IMR-90 (cell line): ENCODE results near the gene SCRG1. TPM values are rescaled to one million over a fixed set of nuclear protein-coding genes. Genes with fewer than 3 reads are reported as not detected.

Experiments used
- ATAC-seq: fragments of 200-7000 bp; cut with Tn5 transposase; 2 replicates; pipeline ENCODE4 v1.9.1; 2020; ENCODE audit warnings: low read depth, mild to moderate bottlenecking, moderate library complexity
- BruUV-seq: library from RNA; stranded (reverse); fragments of 400-500 nt; replicated peaks from 2 replicates; lab custom pipeline; 2021; lab: Mats Ljungman, UMichigan
- CTCF ChIA-PET: fragments of 300-600 bp; formaldehyde crosslinking; extraction: SDS; loops from one replicate; lab custom pipeline; 2021; ENCODE audit warnings: antibody characterized with exemption; lab: Yijun Ruan, JAX
- POLR2A ChIA-PET: fragments of 300-600 bp; sonication (Branson Sonifier 250); formaldehyde crosslinking; loops from one replicate; lab custom pipeline; 2022; ENCODE audit warnings: antibody characterized with exemption; ENCODE audit not compliant: unreplicated experiment; lab: Charles Lee
- DNase-seq: peaks from one replicate; pipeline ENCODE4 v3.0.0; 2013
- H2AFZ ChIP-seq: replicated peaks from 2 replicates; pipeline ENCODE3; 2013; ENCODE audit warnings: low read length, mild to moderate bottlenecking; ENCODE audit not compliant: poor library complexity
- H2AK5ac ChIP-seq: 2 replicates; pipeline ENCODE4 v1.6.1; 2013; ENCODE audit warnings: low read depth, low read length, inconsistent platforms
- H2AK9ac ChIP-seq: replicated peaks from 2 replicates; pipeline ENCODE3; 2013; ENCODE audit warnings: mild to moderate bottlenecking, low read depth, low read length, moderate library complexity; ENCODE audit not compliant: poor library complexity
- H2BK120ac ChIP-seq: 2 replicates; pipeline ENCODE4 v1.6.1; 2013; ENCODE audit warnings: low read depth, low read length, inconsistent platforms
- H2BK15ac ChIP-seq: 3 replicates; pipeline ENCODE4 v1.6.1; 2013; ENCODE audit warnings: low read depth, low read length, inconsistent platforms
- H2BK20ac ChIP-seq: 2 replicates; pipeline ENCODE4 v1.6.1; 2013; ENCODE audit warnings: low read depth, mild to moderate bottlenecking, inconsistent platforms, low read length, moderate library complexity
- H2BK5ac ChIP-seq: 2 replicates; pipeline ENCODE4 v1.6.1; 2013; ENCODE audit warnings: mild to moderate bottlenecking, low read depth, low read length, inconsistent platforms; ENCODE audit not compliant: poor library complexity, severe bottlenecking
- H3K14ac ChIP-seq: replicated peaks from 2 replicates; pipeline ENCODE4 v1.6.1; 2013; ENCODE audit warnings: low read depth, low read length, inconsistent platforms
- H3K18ac ChIP-seq: 2 replicates; pipeline ENCODE4 v1.6.1; 2013; ENCODE audit warnings: low read depth, low read length, control low read depth
- H3K23ac ChIP-seq: 2 replicates; pipeline ENCODE4 v1.6.1; 2013; ENCODE audit warnings: low read depth, low read length, inconsistent platforms
- H3K27ac ChIP-seq: 2 replicates; pipeline ENCODE4 v1.5.1; 2013; ENCODE audit warnings: mild to moderate bottlenecking, control low read depth, low read length; ENCODE audit not compliant: insufficient read depth
- H3K27me3 ChIP-seq: 2 replicates; pipeline ENCODE4 v1.6.1; 2013; ENCODE audit warnings: low read length; ENCODE audit not compliant: control insufficient read depth, insufficient read depth
- H3K36me3 ChIP-seq: 2 replicates; pipeline ENCODE4 v1.6.1; 2013; ENCODE audit warnings: low read length, mixed read lengths; ENCODE audit not compliant: control insufficient read depth, insufficient read depth
- H3K4ac ChIP-seq: 2 replicates; pipeline ENCODE4 v1.6.1; 2013; ENCODE audit warnings: low read depth, low read length, inconsistent platforms
- H3K4me1 ChIP-seq: 2 replicates; pipeline ENCODE4 v1.6.1; 2013; ENCODE audit warnings: low read length, mixed read lengths; ENCODE audit not compliant: control insufficient read depth, insufficient read depth
- H3K4me2 ChIP-seq: 2 replicates; pipeline ENCODE4 v1.6.1; 2013; ENCODE audit warnings: low read depth, mild to moderate bottlenecking, control low read depth, low read length, moderate library complexity
- H3K4me3 ChIP-seq: 2 replicates; pipeline ENCODE4 v1.5.1; 2013; ENCODE audit warnings: low read depth, mild to moderate bottlenecking, control low read depth, low read length, moderate library complexity; ENCODE audit not compliant: insufficient read depth
- H3K56ac ChIP-seq: 2 replicates; pipeline ENCODE4 v1.6.1; 2013; ENCODE audit warnings: low read length, inconsistent platforms; ENCODE audit not compliant: insufficient read depth; ENCODE audit errors: extremely low read depth
- H3K79me1 ChIP-seq, 2 experiments: 2 replicates each; pipeline ENCODE4 v1.6.1; 2013; ENCODE audit warnings: low read length in 2 of 2, inconsistent platforms in 1 of 2, low read depth in 1 of 2
- H3K9ac ChIP-seq: 2 replicates; pipeline ENCODE4 v1.6.1; 2013; ENCODE audit warnings: low read depth, low read length, control low read depth
- H3K9me1 ChIP-seq: 2 replicates; pipeline ENCODE4 v1.6.1; 2013; ENCODE audit warnings: low read length, inconsistent platforms; ENCODE audit not compliant: insufficient read depth
- H3K9me3 ChIP-seq: 2 replicates; pipeline ENCODE4 v1.6.1; 2013; ENCODE audit warnings: low read length; ENCODE audit not compliant: control insufficient read depth, insufficient read depth
- H4K20me1 ChIP-seq: 2 replicates; pipeline ENCODE4 v1.6.1; 2013; ENCODE audit warnings: low read length, inconsistent platforms; ENCODE audit not compliant: insufficient read depth
- H4K5ac ChIP-seq: 2 replicates; pipeline ENCODE4 v1.6.1; 2013; ENCODE audit warnings: mild to moderate bottlenecking, low read depth, low read length, control low read depth
- H4K8ac ChIP-seq, 2 experiments: 2 replicates each; pipeline ENCODE4 v1.6.1; 2013; ENCODE audit warnings: low read depth in 2 of 2, low read length in 2 of 2, control low read depth in 1 of 2, inconsistent platforms in 1 of 2
- H4K91ac ChIP-seq: 2 replicates; pipeline ENCODE4 v1.6.1; 2013; ENCODE audit warnings: low read depth, low read length, inconsistent platforms; ENCODE audit not compliant: insufficient read depth
- CTCF ChIP-seq: conservative IDR thresholded peaks from 2 replicates; pipeline ENCODE4 v1.5.1; 2012; ENCODE audit warnings: mild to moderate bottlenecking, low read depth, low read length, improper control_type of control experiment
- FOS ChIP-seq: fragments of 150-350 bp; IDR thresholded peaks from 2 replicates; pipeline ENCODE4 v1.6.1; 2016; ENCODE audit warnings: low read depth, low read length
- MXI1 ChIP-seq: IDR thresholded peaks from 2 replicates; pipeline ENCODE4 v1.6.1; 2012; ENCODE audit warnings: low read depth, mild to moderate bottlenecking, low read length, moderate library complexity, borderline replicate concordance
- SMC3 ChIP-seq: fragments of 150-350 bp; IDR thresholded peaks from 2 replicates; pipeline ENCODE4 v1.6.1; 2016; ENCODE audit warnings: low read depth, mild to moderate bottlenecking, antibody characterized with exemption, low read length, moderate library complexity
- WGBS, 2 experiments: methylation state at CpG; one replicate each; pipeline versions ENCODE4 v1.1.5 to v1.1.7; 2013; ENCODE audit warnings: missing lambda C conversion rate in 2 of 2; ENCODE audit not compliant: insufficient read length in 1 of 2; ENCODE audit errors: extremely low coverage in 2 of 2; 5-methylcytosine and 5-hydroxymethylcytosine counted together
- dilution Hi-C: fragments of 300-500 bp; cut with HindIII; formaldehyde crosslinking; loops from one replicate; pipeline ENCODE4 v1.14.3; 2018; ENCODE audit warnings: low sequenced_read_pairs; ENCODE audit not compliant: unreplicated experiment
- in situ Hi-C: fragments of 300-500 bp; cut with MboI; formaldehyde crosslinking; loops from 3 replicates; pipeline ENCODE4 v1.14.3; 2019; ENCODE audit warnings: low sequenced_read_pairs, inconsistent platforms, mixed read lengths
- intact Hi-C: fragments of 100-400 bp; cut with micrococcal nuclease; formaldehyde crosslinking; loops from 2 replicates; pipeline ENCODE4 v1.10.0; 2022
- polyA plus RNA-seq, 3 experiments: library from polyadenylated mRNA; depleted of rRNA; stranded (reverse); fragments of >200 nt; gene quantifications; 2 replicates each; pipeline ENCODE4 v1.2.3, GENCODE V29; 2012; ENCODE audit warnings: low replicate concordance in 1 of 3
- total RNA-seq: library from RNA; depleted of rRNA; stranded (reverse); fragments of >200 nt; gene quantifications from 2 replicates; pipeline ENCODE4 v1.2.3, GENCODE V29; 2012

The SCRG1 gene
- total and polyA plus RNA-seq, 2 of the 4 experiments (the other 2 are of a cell fraction): under 0.01 to 0.22 TPM

GRCh38 chr4:173365359-173365996 is 33.4 kb downstream of the SCRG1 start:
- ChIA-PET POLR2A (interaction anchor here (0.5 kb wide), 1 partner anchor 20 kb away, joined by 4 read pairs; no protein-coding TSS in a partner anchor), CTCF (no interaction called here)
- Histone ChIP-seq H3K4ac (no peak overlapping the region), H3K18ac (no peak overlapping the region), H3K9ac (no peak overlapping the region), H3K4me1 (no peaks in the 10 kb centered on the region; the same call in 1 of the 2 replicates), H2AFZ (no peak overlapping the region), H3K56ac (no peak overlapping the region), H4K5ac (no peak overlapping the region), H2AK9ac (no peak overlapping the region), H3K9me3 (no peaks in the 10 kb centered on the region), H3K27ac (no peak overlapping the region), H2BK5ac (no peak overlapping the region), H3K4me3 (no peak overlapping the region), H4K91ac (no peak overlapping the region), H3K14ac (no peak overlapping the region), H2BK120ac (no peak overlapping the region), H3K27me3 (no peaks in the 10 kb centered on the region), H2BK20ac (no peak overlapping the region), H2BK15ac (no peak overlapping the region), H3K4me2 (no peak overlapping the region), H3K9me1 (0 out of 2 replicates have a peak, but pooled peaks cover 5% of the 10 kb centered on the region), H3K36me3 (no peaks in the 10 kb centered on the region), H3K23ac (no peak overlapping the region), H3K79me1 (no peaks in the 10 kb centered on the region), H4K8ac (no peak overlapping the region), H4K20me1 (no peaks in the 10 kb centered on the region), H2AK5ac (no peak overlapping the region)
- WGBS, 2 experiments: no CpG with 5 or more reads among the region's 2 CpGs
- intact Hi-C loops (no loop called here), in situ Hi-C loops (no loop called here), dilution Hi-C loops (no loop called here)
- DNase-seq: no peak
- BruUV-seq: no TSS peak
- TF ChIP-seq CTCF: no peak
- TF ChIP-seq MXI1: no peak
- TF ChIP-seq FOS: no peak
- TF ChIP-seq SMC3: no peak
- no peak for ATAC-seq
